BLaER1 (cell line): ENCODE data around the gene CD3D.

Source experiments
- H3K27ac ChIP-seq: shearing (Covaris generic); formaldehyde crosslinking; 2 replicates; pipeline ENCODE4 v1.8.1; 2022
- H3K27me3 ChIP-seq: shearing (Covaris generic); formaldehyde crosslinking; 2 replicates; pipeline ENCODE4 v1.8.1; 2022
- H3K36me3 ChIP-seq: shearing (Covaris generic); formaldehyde crosslinking; 2 replicates; pipeline ENCODE4 v1.8.1; 2022
- H3K4me1 ChIP-seq: shearing (Covaris generic); formaldehyde crosslinking; 2 replicates; pipeline ENCODE4 v1.8.1; 2022
- H3K4me2 ChIP-seq: shearing (Covaris generic); formaldehyde crosslinking; 2 replicates; pipeline ENCODE4 v1.8.1; 2022
- H3K4me3 ChIP-seq: shearing (Covaris generic); formaldehyde crosslinking; 2 replicates; pipeline ENCODE4 v1.8.1; 2022
- H3K9ac ChIP-seq: shearing (Covaris generic); formaldehyde crosslinking; 2 replicates; pipeline ENCODE4 v1.8.1; 2022
- H3K9me3 ChIP-seq: shearing (Covaris generic); formaldehyde crosslinking; 2 replicates; pipeline ENCODE4 v1.8.1; 2022
- H4K20me1 ChIP-seq: shearing (Covaris generic); formaldehyde crosslinking; 2 replicates; pipeline ENCODE4 v1.8.1; 2022
- Cebpa-rat ChIP-seq: shearing (Covaris generic); IDR thresholded peaks from 2 replicates; pipeline ENCODE4 v1.8.1; 2022

CD3D gene

GRCh38 chr11:118342503-118343161 is at the start of gene CD3D:
Gene CD3D (minus strand): TSS chr11:118342705. CDS start chr11:118342607, 98 bp downstream.
- TF ChIP-seq Cebpa-rat: no peak
- Histone ChIP-seq H3K36me3 (no peaks in the 10 kb centered on the region), H4K20me1 (no peaks in the 10 kb centered on the region), H3K9ac (no peak within 1 kb of the TSS), H3K4me1 (peaks cover 12% of the 10 kb centered on the region), H3K27ac (no peak within 1 kb of the TSS), H3K9me3 (no peaks in the 10 kb centered on the region), H3K4me3 (no peak within 1 kb of the TSS), H3K4me2 (no peak within 1 kb of the TSS), H3K27me3 (no peaks in the 10 kb centered on the region)

GRCh38 chr11:118383657-118384056 is 41.2 kb upstream of the CD3D start:
- no peaks in the 10 kb centered on the region for H3K9me3 ChIP-seq
- H3K4me2 ChIP-seq: no peak overlapping the region
- no peak overlapping the region for H3K9ac ChIP-seq
- no peak for TF ChIP-seq Cebpa-rat
- no peaks in the 10 kb centered on the region for H3K4me1 ChIP-seq
- H3K27me3 ChIP-seq: no peaks in the 10 kb centered on the region
- H4K20me1 ChIP-seq: no peaks in the 10 kb centered on the region
- peaks cover 98% of the 10 kb centered on the region for H3K36me3 ChIP-seq
- no peak overlapping the region for H3K27ac ChIP-seq
- H3K4me3 ChIP-seq: no peak overlapping the region

- Histone ChIP-seq H3K27me3 (no peaks in the 10 kb centered on the region), H3K9me3 (no peaks in the 10 kb centered on the region), H3K4me3 (no peak overlapping the region), H3K4me1 (no peaks in the 10 kb centered on the region), H3K27ac (no peak overlapping the region), H3K4me2 (no peak overlapping the region), H3K9ac (no peak overlapping the region), H4K20me1 (no peaks in the 10 kb centered on the region), H3K36me3 (peaks cover 98% of the 10 kb centered on the region)
- no peak for TF ChIP-seq Cebpa-rat
Measured at GRCh38 chr11:118382954-118383353, 40.4 kb upstream of the CD3D start.

- Histone ChIP-seq H3K27ac (no peak overlapping the region), H3K4me3 (no peak overlapping the region), H3K9me3 (no peaks in the 10 kb centered on the region), H4K20me1 (no peaks in the 10 kb centered on the region), H3K36me3 (peaks cover 97% of the 10 kb centered on the region), H3K9ac (no peak overlapping the region), H3K27me3 (no peaks in the 10 kb centered on the region), H3K4me1 (no peaks in the 10 kb centered on the region), H3K4me2 (no peak overlapping the region)
- no peak for TF ChIP-seq Cebpa-rat
Measured at GRCh38 chr11:118380571-118380970, 38.1 kb upstream of the CD3D start.

GRCh38 chr11:118379497-118379896 is 37.0 kb upstream of the CD3D start:
- Histone ChIP-seq H3K4me3 (no peak overlapping the region), H3K4me2 (no peak overlapping the region), H3K27ac (no peak overlapping the region), H3K4me1 (no peaks in the 10 kb centered on the region), H3K36me3 (peaks cover 97% of the 10 kb centered on the region), H3K27me3 (no peaks in the 10 kb centered on the region), H3K9me3 (no peaks in the 10 kb centered on the region), H4K20me1 (no peaks in the 10 kb centered on the region), H3K9ac (no peak overlapping the region)
- no peak for TF ChIP-seq Cebpa-rat

- H3K36me3 ChIP-seq: peaks cover 97% of the 10 kb centered on the region
Measured at GRCh38 chr11:118375978-118376377, 33.5 kb upstream of the CD3D start.

GRCh38 chr11:118374729-118375128 is 32.2 kb upstream of the CD3D start:
- no peak overlapping the region for H3K9ac ChIP-seq
- H3K4me1 ChIP-seq: no peaks in the 10 kb centered on the region
- TF ChIP-seq Cebpa-rat: no peak
- H3K9me3 ChIP-seq: no peaks in the 10 kb centered on the region
- H4K20me1 ChIP-seq: no peaks in the 10 kb centered on the region
- H3K4me2 ChIP-seq: no peak overlapping the region
- H3K27ac ChIP-seq: no peak overlapping the region
- H3K36me3 ChIP-seq: peaks cover 97% of the 10 kb centered on the region
- H3K4me3 ChIP-seq: no peak overlapping the region
- H3K27me3 ChIP-seq: no peaks in the 10 kb centered on the region

More at GRCh38 chr11:118375978-118376377, 33.5 kb upstream of the CD3D start:
- no peak overlapping the region for H3K27ac ChIP-seq
- TF ChIP-seq Cebpa-rat: no peak
- no peaks in the 10 kb centered on the region for H3K9me3 ChIP-seq
- H3K4me2 ChIP-seq: no peak overlapping the region
- no peaks in the 10 kb centered on the region for H3K4me1 ChIP-seq
- no peaks in the 10 kb centered on the region for H4K20me1 ChIP-seq
- H3K27me3 ChIP-seq: no peaks in the 10 kb centered on the region
- H3K4me3 ChIP-seq: no peak overlapping the region
- H3K9ac ChIP-seq: no peak overlapping the region

GRCh38 chr11:118373871-118374270 is 31.4 kb upstream of the CD3D start:
- Histone ChIP-seq H3K4me1 (no peaks in the 10 kb centered on the region), H3K27ac (no peak overlapping the region), H3K4me3 (no peak overlapping the region), H4K20me1 (no peaks in the 10 kb centered on the region), H3K4me2 (no peak overlapping the region), H3K36me3 (peaks cover 97% of the 10 kb centered on the region), H3K27me3 (no peaks in the 10 kb centered on the region), H3K9me3 (no peaks in the 10 kb centered on the region), H3K9ac (no peak overlapping the region)
- peak; percentile 20; the same call in 1 of the 2 replicates for TF ChIP-seq Cebpa-rat

GRCh38 chr11:118373263-118373662 is 30.8 kb upstream of the CD3D start:
- no peak overlapping the region for H3K27ac ChIP-seq
- H3K27me3 ChIP-seq: no peaks in the 10 kb centered on the region
- no peaks in the 10 kb centered on the region for H4K20me1 ChIP-seq
- H3K4me2 ChIP-seq: no peak overlapping the region
- no peak for TF ChIP-seq Cebpa-rat
- no peaks in the 10 kb centered on the region for H3K9me3 ChIP-seq
- peaks cover 97% of the 10 kb centered on the region for H3K36me3 ChIP-seq
- H3K9ac ChIP-seq: no peak overlapping the region
- no peaks in the 10 kb centered on the region for H3K4me1 ChIP-seq
- H3K4me3 ChIP-seq: no peak overlapping the region

GRCh38 chr11:118370774-118371173 is 28.3 kb upstream of the CD3D start:
- Histone ChIP-seq H3K27me3 (no peaks in the 10 kb centered on the region), H3K4me2 (no peak overlapping the region), H3K27ac (no peak overlapping the region), H3K9ac (no peak overlapping the region), H3K36me3 (peaks cover 97% of the 10 kb centered on the region), H3K4me1 (no peaks in the 10 kb centered on the region), H3K9me3 (no peaks in the 10 kb centered on the region), H3K4me3 (no peak overlapping the region), H4K20me1 (no peaks in the 10 kb centered on the region)
- TF ChIP-seq Cebpa-rat: no peak
